GM23248 (cell line): Measurements from ENCODE around the gene PIGP. TPM values are rescaled to one million over a fixed set of nuclear protein-coding genes. Genes with fewer than 3 reads are reported as not detected.

Experiments used
- DNase-seq: peaks from one replicate; pipeline ENCODE4 v3.0.0-alpha.2; 2015
- H2AFZ ChIP-seq: fragments of 200-600 bp; sonication (generic); 2 replicates; pipeline ENCODE4 v1.6.1; 2016; ENCODE audit warnings: antibody characterized with exemption
- H3F3A ChIP-seq: fragments of 200-600 bp; sonication (generic); 2 replicates; pipeline ENCODE4 v1.6.1; 2016; ENCODE audit warnings: mild to moderate bottlenecking, antibody characterized with exemption, mixed run types; ENCODE audit not compliant: insufficient read depth
- H3K27ac ChIP-seq: fragments of 200-600 bp; sonication (generic); 2 replicates; pipeline ENCODE4 v1.5.1; 2016; ENCODE audit warnings: mild to moderate bottlenecking
- H3K27me3 ChIP-seq: fragments of 200-600 bp; sonication (generic); replicated peaks from 2 replicates; pipeline ENCODE4 v1.6.1; 2016; ENCODE audit warnings: mild to moderate bottlenecking; ENCODE audit not compliant: insufficient read depth
- H3K36me3 ChIP-seq: fragments of 200-600 bp; sonication (generic); 2 replicates; pipeline ENCODE4 v1.6.1; 2016; ENCODE audit warnings: low read depth, mild to moderate bottlenecking
- H3K4me1 ChIP-seq: fragments of 200-600 bp; sonication (generic); 2 replicates; pipeline ENCODE4 v1.6.1; 2016; ENCODE audit warnings: mild to moderate bottlenecking; ENCODE audit not compliant: insufficient read depth
- H3K4me2 ChIP-seq: fragments of 200-600 bp; sonication (generic); one replicate; pipeline ENCODE4 v1.6.1; 2016; ENCODE audit warnings: mild to moderate bottlenecking; ENCODE audit not compliant: unreplicated experiment
- H3K4me3 ChIP-seq: fragments of 200-600 bp; sonication (generic); 2 replicates; pipeline ENCODE4 v1.5.1; 2016; ENCODE audit warnings: mild to moderate bottlenecking
- H3K79me2 ChIP-seq: fragments of 200-600 bp; sonication (generic); 2 replicates; pipeline ENCODE4 v1.6.1; 2016; ENCODE audit warnings: mild to moderate bottlenecking; ENCODE audit not compliant: insufficient read depth
- H3K9ac ChIP-seq: fragments of 200-600 bp; sonication (generic); 2 replicates; pipeline ENCODE4 v1.6.1; 2016; ENCODE audit warnings: mild to moderate bottlenecking
- H3K9me2 ChIP-seq: fragments of 200-600 bp; sonication (generic); 2 replicates; pipeline ENCODE4 v1.6.1; 2016; ENCODE audit warnings: mixed run types, mild to moderate bottlenecking, moderate library complexity; ENCODE audit not compliant: insufficient read depth
- H3K9me3 ChIP-seq: fragments of 200-600 bp; sonication (generic); one replicate; pipeline ENCODE4 v1.6.1; 2017; ENCODE audit warnings: low read depth
- H4K20me1 ChIP-seq: fragments of 200-600 bp; sonication (generic); 2 replicates; pipeline ENCODE4 v1.6.0; 2016; ENCODE audit not compliant: insufficient read depth
- EZH2 ChIP-seq: fragments of 200-600 bp; sonication (generic); IDR thresholded peaks from 2 replicates; pipeline ENCODE4 v1.6.1; 2018; ENCODE audit warnings: antibody characterized with exemption, mild to moderate bottlenecking; ENCODE audit not compliant: insufficient read depth, poor library complexity, severe bottlenecking
- EZH2phosphoT487 ChIP-seq: fragments of 200-600 bp; sonication (generic); IDR thresholded peaks from 2 replicates; pipeline ENCODE4 v1.6.1; 2018; ENCODE audit warnings: antibody characterized with exemption, moderate library complexity, mild to moderate bottlenecking, low read depth; ENCODE audit not compliant: insufficient read depth
- WGBS, 2 experiments: methylation state at CpG; one replicate each; pipeline ENCODE4 v1.1.6; 2015 to 2017; ENCODE audit warnings: low lambda C conversion rate in 2 of 2, low coverage in 1 of 2; ENCODE audit errors: missing lambda C conversion rate in 2 of 2; 5-methylcytosine and 5-hydroxymethylcytosine counted together
- in situ Hi-C: fragments of 300-500 bp; cut with MboI; formaldehyde crosslinking; loops from 2 replicates; pipeline ENCODE4 v1.15.0; 2020
- polyA plus RNA-seq: library from polyadenylated mRNA; unstranded; fragments of >200 nt; fragmentation: Nextera tagmentation; extraction: Ambion mirVana; gene quantifications from 2 replicates; pipeline ENCODE4 v1.2.1, GENCODE V29; 2016
- total RNA-seq: library from RNA; depleted of rRNA; stranded (reverse); fragments of >200 nt; shearing (Covaris generic); gene quantifications from 2 replicates; pipeline ENCODE4 v1.2.3, GENCODE V29; 2014

PIGP gene
- total and polyA plus RNA-seq, 2 experiments from 2014 or later: 15.1 to 66.9 TPM

GRCh38 chr21:37079211-37079824 lies 6.4 kb upstream of the PIGP start:
- peaks cover 100% of the 10 kb centered on the region for H3K79me2 ChIP-seq
- H4K20me1 ChIP-seq: peaks cover 17% of the 10 kb centered on the region; the same call in 1 of the 2 replicates
- no peaks in the 10 kb centered on the region for H3K36me3 ChIP-seq
- no peak for TF ChIP-seq EZH2
- TF ChIP-seq EZH2phosphoT487: no peak
- no peaks in the 10 kb centered on the region for H3K9me3 ChIP-seq
- peak; percentile 24 for DNase-seq
- no peaks in the 10 kb centered on the region for H3K9me2 ChIP-seq
- H3K9ac ChIP-seq: no peak overlapping the region
- H3K27ac ChIP-seq: no peak overlapping the region
- no peak overlapping the region for H2AFZ ChIP-seq
- no peaks in the 10 kb centered on the region for H3K27me3 ChIP-seq
- 97 to 98% methylated on average over 6 of the region's 6 CpGs for WGBS, 2 experiments
- peaks cover 7% of the 10 kb centered on the region; the same call in 1 of the 2 replicates for H3F3A ChIP-seq
- peaks cover 11% of the 10 kb centered on the region; the same call in 1 of the 2 replicates for H3K4me1 ChIP-seq
- in situ Hi-C loops: no loop called here
- no peak overlapping the region for H3K4me3 ChIP-seq
- no peak overlapping the region for H3K4me2 ChIP-seq

- peaks cover 92% of the 10 kb centered on the region for H3K79me2 ChIP-seq
- no peak overlapping the region for H2AFZ ChIP-seq
- H3F3A ChIP-seq: peaks cover 10% of the 10 kb centered on the region; the same call in 1 of the 2 replicates
- WGBS, 2 experiments: 46 to 61% methylated on average over 1 of the region's 1 CpG
- H3K9me3 ChIP-seq: no peaks in the 10 kb centered on the region
- TF ChIP-seq EZH2: no peak
- no peak for TF ChIP-seq EZH2phosphoT487
- H3K27ac ChIP-seq: no peak overlapping the region
- H3K4me3 ChIP-seq: no peak overlapping the region
- no peak overlapping the region for H3K4me2 ChIP-seq
- no peaks in the 10 kb centered on the region for H3K9me2 ChIP-seq
- no peaks in the 10 kb centered on the region for H3K36me3 ChIP-seq
- no peak for DNase-seq
- peaks cover 11% of the 10 kb centered on the region; the same call in 1 of the 2 replicates for H3K4me1 ChIP-seq
- in situ Hi-C loops: no loop called here
- peaks cover 13% of the 10 kb centered on the region; the same call in 1 of the 2 replicates for H4K20me1 ChIP-seq
- no peak overlapping the region for H3K9ac ChIP-seq
- H3K27me3 ChIP-seq: no peaks in the 10 kb centered on the region
Observed at GRCh38 chr21:37077403-37077802, 4.5 kb upstream of the PIGP start.

GRCh38 chr21:37076087-37076850 lies 3.4 kb upstream of the PIGP start:
- no peak overlapping the region for H3K27ac ChIP-seq
- no peaks in the 10 kb centered on the region for H3K36me3 ChIP-seq
- H3K79me2 ChIP-seq: peaks cover 90% of the 10 kb centered on the region
- TF ChIP-seq EZH2phosphoT487: no peak
- no peak for TF ChIP-seq EZH2
- in situ Hi-C loops: no loop called here
- H4K20me1 ChIP-seq: peaks cover 9% of the 10 kb centered on the region; the same call in 1 of the 2 replicates
- peaks cover 18% of the 10 kb centered on the region; the same call in 1 of the 2 replicates for H3F3A ChIP-seq
- H3K9me2 ChIP-seq: no peaks in the 10 kb centered on the region
- no peak overlapping the region for H3K4me3 ChIP-seq
- H2AFZ ChIP-seq: no peak overlapping the region
- H3K4me1 ChIP-seq: peaks cover 20% of the 10 kb centered on the region
- WGBS, 2 experiments: 89 to 100% methylated on average over 2 to 4 of the region's 4 CpGs
- no peak overlapping the region for H3K9ac ChIP-seq
- no peaks in the 10 kb centered on the region for H3K9me3 ChIP-seq
- no peak overlapping the region for H3K4me2 ChIP-seq
- no peaks in the 10 kb centered on the region for H3K27me3 ChIP-seq
- DNase-seq: no peak

- Histone ChIP-seq H3K27ac (peak overlapping the region; percentile 97; the same call in 1 of the 2 replicates), H3K4me3 (peak overlapping the region; percentile 95), H4K20me1 (peaks cover 9% of the 10 kb centered on the region; the same call in 1 of the 2 replicates), H3K9ac (peak overlapping the region; percentile 99), H3K27me3 (no peaks in the 10 kb centered on the region), H3K36me3 (no peaks in the 10 kb centered on the region), H3K4me2 (peak overlapping the region; percentile 82), H3K4me1 (peaks cover 24% of the 10 kb centered on the region), H3F3A (peaks cover 19% of the 10 kb centered on the region; the same call in 1 of the 2 replicates), H2AFZ (no peak overlapping the region), H3K9me2 (no peaks in the 10 kb centered on the region), H3K79me2 (peaks cover 90% of the 10 kb centered on the region), H3K9me3 (no peaks in the 10 kb centered on the region)
- WGBS, 2 experiments: 76 to 77% methylated on average over 4 of the region's 4 CpGs
- no peak for DNase-seq
- in situ Hi-C loops: no loop called here
- no peak for TF ChIP-seq EZH2phosphoT487
- TF ChIP-seq EZH2: no peak
Observed at GRCh38 chr21:37075214-37075770, 2.4 kb upstream of the PIGP start.
